OCI-LY7 (cell line): ENCODE measurements around the gene ZNF780B.

Experiments used
- CTCF ChIP-seq: fragments of 200-600 bp; sonication (generic); conservative IDR thresholded peaks from 2 replicates; pipeline ENCODE4 v1.5.1; 2014; ENCODE audit warnings: mild to moderate bottlenecking, antibody characterized with exemption, low read length, moderate library complexity, mixed read lengths
- EZH2phosphoT487 ChIP-seq: fragments of 200-600 bp; sonication (generic); IDR thresholded peaks from 2 replicates; pipeline ENCODE4 v1.6.1; 2018; ENCODE audit warnings: low read depth, borderline replicate concordance, mild to moderate bottlenecking, mixed run types, antibody characterized with exemption, low read length, moderate library complexity, mixed read lengths

GRCh38 chr19:40013991-40014390 lies 42.0 kb downstream of the ZNF780B start:
- TF ChIP-seq CTCF = no peak
- TF ChIP-seq EZH2phosphoT487 = no peak
